Activated T-helper 17 cell treated with anti-CD3 and anti-CD28 coated beads, Interleukin-2, amount 50 U/mL, for 72 hours (primary cell): ENCODE measurements around the gene B3GALT5. TPM values are rescaled to one million over a fixed set of nuclear protein-coding genes. Genes with fewer than 3 reads are reported as not detected.

Experiments used
- ATAC-seq: fragments of 150-1000 bp; cut with Tn5 transposase; replicated peaks from 2 replicates; pipeline ENCODE4 v1.10.0; 2021; ENCODE audit warnings: mild to moderate bottlenecking, moderate library complexity
- H3K27ac Mint-ChIP-seq: one replicate; pipeline ENCODE4 v1.8.0; 2022; ENCODE audit warnings: mixed read lengths
- H3K27me3 Mint-ChIP-seq: one replicate; pipeline ENCODE4 v1.8.0; 2022; ENCODE audit warnings: mixed read lengths
- H3K36me3 Mint-ChIP-seq: one replicate; pipeline ENCODE4 v1.8.0; 2022; ENCODE audit warnings: low read depth, mild to moderate bottlenecking, mixed read lengths
- H3K4me1 Mint-ChIP-seq: one replicate; pipeline ENCODE4 v1.8.0; 2022; ENCODE audit warnings: mixed read lengths
- H3K4me3 Mint-ChIP-seq: one replicate; pipeline ENCODE4 v1.8.0; 2022; ENCODE audit warnings: mild to moderate bottlenecking, mixed read lengths
- H3K9me3 Mint-ChIP-seq: one replicate; pipeline ENCODE4 v1.8.0; 2022; ENCODE audit warnings: mixed read lengths
- total RNA-seq, 2 donors: library from RNA; stranded (reverse); gene quantifications; one replicate each; pipeline ENCODE4 v1.2.3, GENCODE V29; 2022

The B3GALT5 gene
- total RNA-seq, 2 donors from 2014 or later = 0.03 TPM; not detected in 1

DNA sequence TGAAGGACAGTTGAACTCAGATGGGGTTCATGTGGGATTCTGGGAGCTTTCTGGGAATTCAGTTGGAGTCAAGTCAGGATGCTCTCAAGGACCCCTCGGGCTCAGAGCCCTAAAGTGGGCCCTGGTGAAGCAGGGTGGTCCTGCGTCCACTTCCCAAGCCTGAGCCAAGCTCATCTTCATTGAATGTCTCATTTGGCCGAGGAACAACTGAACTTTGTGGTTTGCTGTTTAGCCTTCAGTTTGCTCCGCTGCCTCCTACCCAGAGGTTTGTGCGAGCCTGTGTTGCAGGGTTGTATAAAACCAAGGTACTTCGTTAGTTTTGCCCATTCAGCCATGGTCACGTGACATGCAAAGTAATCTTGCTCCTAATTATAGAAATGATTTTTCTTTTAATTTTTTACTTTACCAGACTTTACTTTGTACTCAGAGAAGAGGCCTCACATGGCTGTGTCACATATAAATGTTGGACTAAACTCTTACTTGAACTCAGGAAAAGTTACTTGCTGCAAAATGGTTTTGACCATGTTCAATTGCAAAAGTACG, 49.7 kb downstream of the B3GALT5 start:
- H3K36me3 Mint-ChIP-seq = no peaks in the 10 kb centered on the region
- peaks cover 6% of the 10 kb centered on the region for H3K27me3 Mint-ChIP-seq
- H3K4me1 Mint-ChIP-seq = no peaks in the 10 kb centered on the region
- H3K4me3 Mint-ChIP-seq = no peak overlapping the region
- ATAC-seq = no peak
- H3K9me3 Mint-ChIP-seq = peaks cover 3% of the 10 kb centered on the region
- H3K27ac Mint-ChIP-seq = no peak overlapping the region

- no peaks in the 10 kb centered on the region for H3K36me3 Mint-ChIP-seq
- no peak for ATAC-seq
- no peaks in the 10 kb centered on the region for H3K4me1 Mint-ChIP-seq
- H3K4me3 Mint-ChIP-seq = no peak overlapping the region
- H3K9me3 Mint-ChIP-seq = peaks cover 3% of the 10 kb centered on the region
- H3K27ac Mint-ChIP-seq = no peak overlapping the region
- H3K27me3 Mint-ChIP-seq = peaks cover 6% of the 10 kb centered on the region
These were observed 50.3 kb downstream of the B3GALT5 start for GRCh38 chr21:39663066-39663465.

GRCh38 chr21:39663742-39664492, 51.2 kb downstream of the B3GALT5 start:
- Mint-ChIP-seq H3K4me1 (no peaks in the 10 kb centered on the region), H3K36me3 (no peaks in the 10 kb centered on the region), H3K4me3 (no peak overlapping the region), H3K27me3 (peaks cover 6% of the 10 kb centered on the region), H3K27ac (no peak overlapping the region), H3K9me3 (peaks cover 3% of the 10 kb centered on the region)
- no peak for ATAC-seq

GRCh38 chr21:39664586-39664985, 51.8 kb downstream of the B3GALT5 start:
- H3K27ac Mint-ChIP-seq = no peak overlapping the region
- peaks cover 3% of the 10 kb centered on the region for H3K9me3 Mint-ChIP-seq
- no peak for ATAC-seq
- peaks cover 6% of the 10 kb centered on the region for H3K27me3 Mint-ChIP-seq
- H3K4me3 Mint-ChIP-seq = no peak overlapping the region
- no peaks in the 10 kb centered on the region for H3K4me1 Mint-ChIP-seq
- no peaks in the 10 kb centered on the region for H3K36me3 Mint-ChIP-seq

DNA sequence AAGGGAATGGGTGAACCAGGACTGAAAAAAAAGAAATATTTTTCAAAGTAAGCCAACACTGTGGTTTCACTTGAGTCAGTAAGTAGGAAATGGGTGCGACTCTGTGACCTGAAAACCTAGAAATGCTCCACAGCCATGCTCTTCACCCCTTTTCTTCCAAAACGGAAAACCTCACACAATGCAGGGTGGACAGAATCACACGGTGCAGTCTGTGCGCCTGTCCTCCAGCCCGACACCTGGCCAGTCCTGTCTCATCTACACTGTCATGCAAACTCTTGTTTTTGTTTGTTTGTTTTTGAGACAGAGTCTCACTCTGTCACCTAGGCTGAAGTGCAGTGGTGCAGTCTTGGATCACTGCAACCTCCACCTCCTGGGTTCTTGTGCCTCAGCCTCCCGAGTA, 53.3 kb downstream of the B3GALT5 start:
- H3K4me3 Mint-ChIP-seq = no peak overlapping the region
- H3K36me3 Mint-ChIP-seq = no peaks in the 10 kb centered on the region
- H3K27ac Mint-ChIP-seq = no peak overlapping the region
- H3K27me3 Mint-ChIP-seq = peaks cover 4% of the 10 kb centered on the region
- no peaks in the 10 kb centered on the region for H3K4me1 Mint-ChIP-seq
- peaks cover 3% of the 10 kb centered on the region for H3K9me3 Mint-ChIP-seq
- no peak for ATAC-seq

- no peaks in the 10 kb centered on the region for H3K4me1 Mint-ChIP-seq
- H3K4me3 Mint-ChIP-seq = no peak overlapping the region
- no peak for ATAC-seq
- peaks cover 4% of the 10 kb centered on the region for H3K27me3 Mint-ChIP-seq
- H3K9me3 Mint-ChIP-seq = peaks cover 3% of the 10 kb centered on the region
- no peaks in the 10 kb centered on the region for H3K36me3 Mint-ChIP-seq
- H3K27ac Mint-ChIP-seq = no peak overlapping the region
These were observed 54.1 kb downstream of the B3GALT5 start for GRCh38 chr21:39666681-39667315.

DNA sequence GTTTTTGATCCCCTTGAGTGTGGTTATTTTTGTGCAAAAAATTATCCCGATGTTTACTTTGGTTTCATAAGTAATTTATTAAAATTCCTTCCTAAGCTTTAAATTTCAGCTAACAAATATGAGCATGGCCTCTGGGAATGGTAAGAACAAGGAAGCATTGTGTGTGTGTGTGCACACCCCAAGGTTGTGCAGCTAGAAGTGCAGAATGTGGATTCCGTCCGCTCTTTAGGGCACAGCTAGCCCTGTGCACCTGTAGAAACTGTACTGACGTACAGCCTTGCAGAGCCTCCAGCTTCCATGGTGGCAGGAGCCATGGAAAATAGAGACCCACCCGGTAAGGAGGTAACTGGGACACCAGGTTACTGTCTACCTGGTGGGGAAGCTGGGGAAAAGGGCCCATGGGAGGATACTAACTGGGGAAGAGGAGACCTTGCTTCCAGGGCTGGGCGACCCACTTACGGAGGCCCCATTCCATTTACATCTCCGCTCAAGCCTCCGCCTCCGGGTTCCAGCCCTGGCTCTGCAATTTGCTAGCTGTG, 54.7 kb downstream of the B3GALT5 start:
- H3K4me1 Mint-ChIP-seq = no peaks in the 10 kb centered on the region
- no peaks in the 10 kb centered on the region for H3K36me3 Mint-ChIP-seq
- H3K9me3 Mint-ChIP-seq = peaks cover 3% of the 10 kb centered on the region
- no peak overlapping the region for H3K27ac Mint-ChIP-seq
- no peak overlapping the region for H3K4me3 Mint-ChIP-seq
- peaks cover 4% of the 10 kb centered on the region for H3K27me3 Mint-ChIP-seq
- ATAC-seq = no peak

GRCh38 chr21:39668369-39668768, 55.6 kb downstream of the B3GALT5 start:
- H3K4me1 Mint-ChIP-seq = no peaks in the 10 kb centered on the region
- no peak overlapping the region for H3K4me3 Mint-ChIP-seq
- ATAC-seq = no peak
- H3K27me3 Mint-ChIP-seq = peaks cover 9% of the 10 kb centered on the region
- H3K9me3 Mint-ChIP-seq = peaks cover 3% of the 10 kb centered on the region
- no peak overlapping the region for H3K27ac Mint-ChIP-seq
- H3K36me3 Mint-ChIP-seq = no peaks in the 10 kb centered on the region

GRCh38 chr21:39669485-39669884, 56.7 kb downstream of the B3GALT5 start:
- Mint-ChIP-seq H3K4me1 (no peaks in the 10 kb centered on the region), H3K9me3 (peaks cover 6% of the 10 kb centered on the region), H3K4me3 (no peak overlapping the region), H3K36me3 (no peaks in the 10 kb centered on the region), H3K27me3 (peaks cover 18% of the 10 kb centered on the region), H3K27ac (no peak overlapping the region)
- no peak for ATAC-seq

DNA sequence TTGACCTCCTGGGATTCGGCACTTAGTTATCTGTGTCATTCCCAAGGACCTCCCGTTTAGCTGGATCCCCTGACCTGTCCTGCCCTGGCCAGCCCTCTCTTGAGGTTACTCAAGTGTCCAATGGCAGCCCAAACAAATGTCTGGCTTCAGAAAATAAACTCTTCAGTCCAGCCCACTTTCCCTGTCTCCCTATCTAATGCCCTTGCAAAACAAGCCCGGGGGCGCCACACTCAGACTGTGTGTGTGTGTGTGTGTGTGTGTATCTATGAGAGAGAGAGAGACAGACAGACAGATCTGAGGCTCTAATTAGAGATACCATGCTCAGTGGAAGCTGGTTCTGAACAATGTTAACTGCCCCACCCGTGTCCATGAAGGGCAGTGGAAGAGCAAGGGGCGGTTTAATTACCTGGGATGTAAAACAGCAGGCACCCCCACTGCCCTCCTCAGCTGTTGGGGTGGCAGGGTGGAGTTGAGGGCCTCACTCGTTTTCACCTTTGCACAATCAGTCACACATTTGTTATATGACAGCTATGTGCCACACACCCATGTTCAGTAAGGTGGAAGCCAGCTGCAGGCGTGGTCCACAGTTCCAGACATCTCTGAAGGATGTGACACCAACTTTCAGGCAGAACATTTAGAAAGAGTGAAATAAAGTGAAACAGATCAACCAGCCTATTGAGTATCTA, 57.4 kb downstream of the B3GALT5 start:
- no peak for ATAC-seq
- Mint-ChIP-seq H3K27ac (no peak overlapping the region), H3K4me3 (no peak overlapping the region), H3K27me3 (peaks cover 14% of the 10 kb centered on the region), H3K36me3 (no peaks in the 10 kb centered on the region), H3K9me3 (peaks cover 3% of the 10 kb centered on the region), H3K4me1 (peaks cover under 1% of the 10 kb centered on the region)

DNA sequence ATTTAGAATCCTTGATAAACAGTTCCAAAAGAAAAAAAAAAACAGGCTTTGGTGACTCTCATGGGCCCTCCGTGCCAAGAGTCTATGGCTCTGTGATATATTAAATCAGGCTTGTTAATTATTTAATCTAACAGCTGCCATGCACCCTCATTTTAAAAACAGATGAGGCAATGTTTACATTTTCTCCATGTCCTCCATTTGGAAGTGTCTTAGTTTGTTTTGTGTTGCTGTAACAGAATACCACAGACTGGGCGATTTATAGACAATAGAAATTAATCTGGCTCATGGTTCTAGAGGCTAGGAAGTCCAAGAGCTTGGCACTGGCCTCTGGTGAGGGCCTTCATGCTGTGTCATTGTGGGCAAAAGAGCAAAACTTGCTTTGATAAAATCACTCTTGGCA, 58.0 kb downstream of the B3GALT5 start:
- Mint-ChIP-seq H3K27ac (no peak overlapping the region), H3K4me3 (no peak overlapping the region), H3K9me3 (peaks cover 3% of the 10 kb centered on the region), H3K27me3 (peaks cover 19% of the 10 kb centered on the region), H3K36me3 (no peaks in the 10 kb centered on the region), H3K4me1 (peaks cover 5% of the 10 kb centered on the region)
- ATAC-seq = no peak

GRCh38 chr21:39671986-39672385, 59.2 kb downstream of the B3GALT5 start:
- H3K27ac Mint-ChIP-seq = no peak overlapping the region
- no peak for ATAC-seq
- peaks cover 3% of the 10 kb centered on the region for H3K9me3 Mint-ChIP-seq
- H3K36me3 Mint-ChIP-seq = no peaks in the 10 kb centered on the region
- H3K27me3 Mint-ChIP-seq = peaks cover 19% of the 10 kb centered on the region
- peaks cover 5% of the 10 kb centered on the region for H3K4me1 Mint-ChIP-seq
- H3K4me3 Mint-ChIP-seq = no peak overlapping the region

- H3K9me3 Mint-ChIP-seq = peaks cover 3% of the 10 kb centered on the region
- H3K4me1 Mint-ChIP-seq = peaks cover 5% of the 10 kb centered on the region
- no peaks in the 10 kb centered on the region for H3K36me3 Mint-ChIP-seq
- peaks cover 19% of the 10 kb centered on the region for H3K27me3 Mint-ChIP-seq
- H3K4me3 Mint-ChIP-seq = no peak overlapping the region
- no peak overlapping the region for H3K27ac Mint-ChIP-seq
- ATAC-seq = no peak
These were observed 60.4 kb downstream of the B3GALT5 start for GRCh38 chr21:39673163-39673562.

- no peaks in the 10 kb centered on the region for H3K36me3 Mint-ChIP-seq
- no peak overlapping the region for H3K27ac Mint-ChIP-seq
- H3K9me3 Mint-ChIP-seq = peaks cover 3% of the 10 kb centered on the region
- peaks cover 5% of the 10 kb centered on the region for H3K4me1 Mint-ChIP-seq
- no peak overlapping the region for H3K4me3 Mint-ChIP-seq
- peaks cover 19% of the 10 kb centered on the region for H3K27me3 Mint-ChIP-seq
- no peak for ATAC-seq
These were observed 61.0 kb downstream of the B3GALT5 start for GRCh38 chr21:39673736-39674135.
